Endometrial microvascular endothelial cells (primary cell): ENCODE results near the gene PCNX3. TPM values are rescaled to one million over a fixed set of nuclear protein-coding genes. Genes with fewer than 3 reads are reported as not detected.

ENCODE experiments used
- in situ Hi-C: cut with HindIII; loops from 2 replicates; pipeline ENCODE4 v1.10.0; 2017; ENCODE audit warnings: low sequenced_read_pairs, low pct_unique_long_range_greater_than_20kb; ENCODE audit errors: inconsistent ontology term
- total RNA-seq: library from RNA; depleted of rRNA; stranded (reverse); fragments of >200 nt; gene quantifications from one replicate; pipeline ENCODE4 v1.2.3, GENCODE V29; 2015; ENCODE audit errors: inconsistent ontology term

The PCNX3 gene
- total RNA-seq, 1 donor from 2014 or later: 44.9 TPM

DNA sequence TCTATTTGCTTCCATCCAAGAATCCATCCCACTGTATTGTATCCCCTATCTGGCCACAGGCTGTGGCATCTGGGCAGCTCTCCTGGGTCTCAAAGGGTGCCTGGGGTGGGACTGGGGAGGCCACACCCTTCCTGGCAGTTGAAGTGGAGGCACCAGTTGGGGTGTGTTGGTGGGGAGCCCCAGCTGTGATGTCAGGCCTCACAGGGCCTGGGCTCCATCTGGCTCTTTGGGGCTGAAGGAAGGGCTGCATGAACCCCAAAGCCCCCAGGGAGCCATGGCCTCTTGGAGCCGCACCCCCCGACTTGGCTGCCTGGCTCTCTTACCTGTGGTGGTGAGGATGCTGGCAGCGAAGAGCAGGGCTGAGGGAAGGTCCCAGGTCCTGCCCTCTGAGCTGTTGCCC, 20.4 kb upstream of the PCNX3 start:
- in situ Hi-C loops: no loop called here

DNA sequence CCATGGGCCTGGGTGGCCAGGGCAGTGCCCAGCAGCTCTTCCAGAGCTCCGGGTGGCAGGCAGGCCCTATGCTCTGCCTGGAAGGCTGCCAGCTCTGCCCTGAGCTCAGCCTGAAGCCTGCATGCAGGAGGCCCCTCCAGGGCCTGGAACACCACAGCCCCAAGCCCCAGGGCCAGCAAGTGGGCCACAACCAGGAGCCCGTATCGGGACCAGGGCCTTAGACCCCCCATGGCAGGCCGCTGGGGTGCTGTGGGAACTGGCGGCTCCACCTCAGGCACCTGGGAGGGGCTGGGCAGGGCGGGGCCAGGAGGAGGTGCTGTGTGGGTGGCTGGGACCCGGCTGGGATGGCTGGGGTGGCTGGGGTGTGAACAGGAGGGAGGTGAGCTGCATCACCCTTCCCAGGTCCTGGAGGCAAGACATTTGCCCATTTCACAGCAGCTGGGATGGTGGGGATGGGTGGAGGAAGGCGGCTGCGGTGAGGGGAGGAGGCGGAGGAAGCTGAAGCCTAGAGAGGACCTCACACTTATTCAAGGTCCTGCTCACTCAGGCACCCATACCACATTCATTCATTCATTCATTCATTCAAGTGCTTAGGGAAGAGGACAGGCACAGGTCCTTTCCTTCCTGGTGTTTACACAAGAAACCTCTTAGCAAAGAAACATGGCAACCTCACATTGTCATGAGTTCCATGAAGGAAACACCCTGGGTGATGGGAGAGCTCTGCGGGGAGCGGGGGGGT, 19.9 kb upstream of the PCNX3 start, which contains the start of gene KCNK7:
KCNK7 (minus strand) TSS at position 258 of the 739 bp plus-strand sequence; CDS start at position 230, 28 bp downstream.
- in situ Hi-C loops: no loop called here

DNA sequence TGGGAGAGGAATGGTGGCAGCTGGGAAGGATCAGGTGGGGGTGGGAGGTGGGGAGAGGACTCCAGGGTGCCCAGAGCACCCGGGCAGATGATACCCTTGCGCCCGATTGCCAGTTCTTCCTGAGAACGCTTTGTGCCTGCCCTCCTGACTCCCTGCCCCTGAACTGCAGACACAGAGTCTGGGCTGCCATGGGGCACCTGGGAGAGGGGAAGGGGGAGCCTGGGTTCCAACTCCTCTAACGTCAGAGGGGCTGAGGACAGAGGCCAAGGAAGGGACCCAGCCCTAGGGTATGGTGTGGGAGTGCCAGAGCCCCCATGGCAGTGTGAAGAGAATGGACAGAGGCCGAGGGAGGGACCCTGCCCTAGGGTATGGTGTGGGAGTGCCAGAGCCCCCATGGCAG, 19.1 kb upstream of the PCNX3 start:
- in situ Hi-C loops: no loop called here

DNA sequence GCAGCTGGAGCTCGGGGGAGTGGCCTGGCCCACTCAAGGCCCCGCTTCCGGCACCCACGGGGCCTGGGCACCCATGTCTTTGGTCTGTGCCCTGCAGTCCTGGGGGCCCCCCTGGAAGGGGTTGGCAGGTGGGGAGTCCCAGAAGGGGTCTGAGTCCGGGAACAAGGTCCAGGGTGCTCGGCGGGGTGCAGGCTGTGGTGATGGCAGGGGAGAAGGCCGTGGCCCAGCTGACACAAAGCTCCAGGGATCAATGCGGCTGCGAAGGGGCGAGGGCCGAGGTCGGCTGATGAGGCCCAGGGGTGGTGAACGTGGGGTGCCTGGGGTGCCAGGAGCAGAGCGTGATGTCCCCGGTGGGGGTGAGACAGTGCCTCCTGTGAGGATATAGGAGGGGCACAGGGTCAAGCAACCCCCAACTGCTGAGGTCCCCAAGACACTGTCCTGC, 17.3 kb upstream of the PCNX3 start:
- in situ Hi-C loops: no loop called here

DNA sequence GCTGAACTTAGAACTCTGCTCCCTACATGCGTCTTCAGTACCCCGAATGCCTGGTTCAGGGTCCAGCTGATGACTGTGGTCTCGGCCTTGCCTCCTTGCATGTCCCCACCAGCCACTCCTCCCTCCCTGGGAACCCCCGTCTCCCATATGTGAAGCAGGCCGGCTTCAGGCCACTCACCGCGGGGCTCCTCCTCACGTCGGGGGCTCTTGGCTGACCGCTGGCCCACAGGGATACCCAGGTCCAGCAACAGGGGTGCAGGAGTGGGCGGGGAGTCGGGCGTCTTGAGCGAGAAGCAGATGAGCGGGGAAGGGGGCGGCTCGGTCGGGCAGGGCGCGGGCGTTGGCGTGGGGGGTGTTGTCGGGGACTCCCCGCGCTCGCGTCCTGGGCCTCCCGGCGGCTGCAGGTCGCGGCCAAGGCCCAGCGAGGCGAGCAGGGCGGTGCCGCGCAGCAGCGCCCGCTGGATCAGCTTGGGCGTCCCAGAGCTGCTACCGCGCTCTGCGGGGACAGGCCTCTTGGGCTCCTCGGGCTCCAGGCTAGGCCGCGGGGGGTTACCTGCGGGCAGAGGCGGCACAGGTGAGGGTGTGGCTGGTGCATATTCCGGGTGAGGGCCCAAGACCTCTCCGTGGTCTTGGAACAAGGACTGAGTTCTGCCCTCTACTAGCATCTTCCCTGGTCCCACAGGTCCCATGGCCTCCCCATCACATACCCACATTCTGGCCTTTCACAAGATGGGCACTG, 16.2 kb upstream of the PCNX3 start:
- in situ Hi-C loops: no loop called here

DNA sequence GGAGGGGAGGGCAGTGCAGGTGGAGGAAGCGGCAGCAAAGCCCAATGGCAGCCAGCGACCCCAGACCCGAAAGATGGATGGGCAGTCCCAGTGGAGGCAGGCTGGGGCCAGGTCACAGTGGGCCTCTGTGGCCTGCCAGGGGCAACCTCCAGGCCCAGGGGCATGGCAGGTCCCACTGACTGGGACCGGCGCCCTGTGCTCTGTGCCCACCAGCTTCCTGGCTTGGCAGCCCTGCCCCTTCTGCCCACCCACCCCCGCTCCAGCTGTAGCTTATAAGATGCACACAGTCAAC, 15.7 kb upstream of the PCNX3 start:
- in situ Hi-C loops: no loop called here

DNA sequence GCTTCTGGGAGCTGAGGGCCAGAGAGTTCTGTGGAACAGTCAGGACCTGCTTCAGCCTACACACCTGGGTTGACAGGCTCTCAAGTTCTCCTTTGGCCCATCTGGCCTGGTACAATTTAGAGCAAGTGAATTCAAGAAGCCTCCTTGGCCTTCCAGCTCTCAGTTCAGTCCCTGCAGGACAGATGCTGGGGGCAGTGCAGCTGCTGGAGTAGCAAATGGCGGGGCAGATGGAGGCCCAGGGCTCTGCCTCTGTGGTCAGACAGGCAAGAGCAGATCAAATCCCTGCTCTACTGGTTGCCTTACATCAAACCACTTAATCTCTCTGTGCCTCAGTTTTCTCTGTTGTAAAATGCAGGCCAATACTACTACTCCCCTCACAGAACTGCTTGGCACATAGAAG, 11.3 kb upstream of the PCNX3 start:
- in situ Hi-C loops: no loop called here

DNA sequence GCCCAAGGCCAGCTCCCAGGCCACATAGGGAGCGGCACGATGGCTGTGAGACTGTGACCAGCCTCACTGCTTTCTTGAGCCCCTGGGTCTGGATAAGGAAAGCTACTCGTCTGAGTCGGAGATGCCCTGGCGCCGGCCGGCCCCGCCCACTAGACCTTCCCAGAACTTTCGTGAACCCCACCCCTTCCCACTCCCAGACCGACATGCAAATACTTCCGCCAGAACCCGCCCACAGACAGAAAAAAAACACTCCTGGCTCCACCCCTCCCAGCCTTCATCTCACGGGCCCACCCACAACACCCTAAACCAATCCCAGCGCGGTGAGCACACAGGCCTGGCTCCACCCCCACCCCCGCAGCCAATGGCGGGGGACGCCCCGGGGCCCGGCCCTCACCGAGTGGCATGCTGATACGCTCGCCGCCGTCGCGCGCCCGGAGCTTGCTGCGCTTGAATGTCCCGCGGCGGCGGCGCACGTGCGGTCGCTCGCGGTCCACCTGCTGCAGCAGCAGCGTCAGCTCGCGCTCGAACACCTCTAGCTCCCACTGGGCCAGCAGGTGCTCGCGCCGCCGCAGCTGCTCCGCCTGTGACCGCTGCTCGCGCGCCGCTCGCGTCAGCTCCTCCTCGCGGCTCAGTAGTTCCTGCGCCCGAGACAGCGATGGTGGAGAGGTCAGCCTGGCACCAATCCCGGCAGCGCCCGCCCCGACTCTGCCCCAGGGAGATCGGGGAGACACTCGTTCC, 8.5 kb upstream of the PCNX3 start:
- in situ Hi-C loops: no loop called here

DNA sequence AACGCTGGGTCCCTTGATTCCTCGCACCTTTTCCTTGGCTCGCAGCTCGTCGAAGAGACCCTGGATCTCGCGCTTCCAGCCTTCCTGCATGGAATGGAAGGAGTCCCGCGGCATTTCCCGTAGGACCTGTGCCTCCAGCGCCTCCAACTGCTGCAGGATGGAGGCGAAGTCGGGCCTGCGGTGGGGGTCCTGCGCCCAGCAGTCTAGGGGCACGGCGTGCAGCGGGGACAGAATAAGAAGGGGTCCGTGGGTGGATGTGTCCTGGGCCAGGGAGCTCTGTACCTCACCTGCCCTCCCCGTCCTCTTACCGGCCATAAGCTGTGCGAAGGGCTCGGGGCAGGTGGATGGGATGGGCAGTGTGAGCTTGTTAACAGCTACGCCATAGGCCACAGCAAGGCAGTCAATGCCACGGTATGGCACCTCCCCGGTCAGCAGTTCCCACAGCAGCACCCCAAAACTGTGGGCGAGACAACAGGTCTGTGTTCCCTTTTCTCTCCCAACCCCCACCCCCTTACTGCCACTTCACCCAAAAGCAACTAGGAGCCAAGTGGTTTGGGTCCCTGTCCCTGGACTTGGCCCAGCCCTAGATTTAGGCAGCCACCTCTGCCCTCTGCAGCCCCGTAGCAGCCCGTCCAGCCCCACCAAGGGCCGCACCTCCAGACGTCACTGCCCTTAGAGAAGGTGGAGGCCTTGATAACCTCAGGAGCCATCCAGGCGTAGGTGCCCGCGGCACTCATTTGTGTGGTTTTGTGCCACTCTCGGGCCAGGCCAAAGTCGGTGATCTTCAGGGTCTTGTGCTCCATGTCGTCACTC, 7.8 kb upstream of the PCNX3 start:
- in situ Hi-C loops: no loop called here

DNA sequence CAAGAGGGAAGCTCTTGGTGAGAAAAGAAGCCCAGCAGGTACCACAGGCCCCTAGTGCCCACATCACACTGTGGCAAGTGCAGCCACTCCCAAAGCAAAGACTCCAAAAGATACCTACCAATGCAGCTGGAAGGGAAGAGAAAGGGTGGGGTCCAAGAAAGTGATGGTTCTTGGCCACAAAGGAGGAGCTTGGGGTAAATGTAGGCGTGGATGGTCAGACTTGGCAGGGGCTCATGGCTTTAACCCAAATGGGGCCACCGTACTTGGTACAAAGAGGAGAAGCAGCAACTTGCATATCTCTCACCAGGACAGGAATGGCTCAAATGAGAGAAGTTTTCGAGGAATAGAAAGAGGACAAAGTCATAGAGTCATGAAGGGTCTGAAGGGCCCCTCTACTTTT, 6.3 kb upstream of the PCNX3 start:
- in situ Hi-C loops: no loop called here

DNA sequence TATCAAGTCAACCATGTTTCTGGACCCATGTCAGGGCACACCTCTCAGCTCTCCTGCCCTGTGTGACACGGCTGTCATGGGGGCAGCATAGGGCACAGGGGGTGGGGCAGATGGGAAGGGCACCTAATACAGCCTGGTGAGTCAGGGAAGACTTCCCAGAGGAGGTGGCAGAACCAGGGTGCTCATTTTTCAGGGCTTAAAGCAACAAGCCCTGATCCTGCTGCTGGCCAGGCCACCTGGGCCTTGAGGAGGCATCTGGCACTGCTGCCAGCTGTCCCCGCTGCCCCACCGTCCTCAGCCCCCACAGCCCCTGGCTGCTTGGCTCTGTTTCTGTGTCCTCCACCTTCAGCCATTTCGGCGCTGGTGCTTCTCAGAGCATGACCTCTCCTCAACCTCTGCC, 5.9 kb upstream of the PCNX3 start:
- in situ Hi-C loops: no loop called here

DNA sequence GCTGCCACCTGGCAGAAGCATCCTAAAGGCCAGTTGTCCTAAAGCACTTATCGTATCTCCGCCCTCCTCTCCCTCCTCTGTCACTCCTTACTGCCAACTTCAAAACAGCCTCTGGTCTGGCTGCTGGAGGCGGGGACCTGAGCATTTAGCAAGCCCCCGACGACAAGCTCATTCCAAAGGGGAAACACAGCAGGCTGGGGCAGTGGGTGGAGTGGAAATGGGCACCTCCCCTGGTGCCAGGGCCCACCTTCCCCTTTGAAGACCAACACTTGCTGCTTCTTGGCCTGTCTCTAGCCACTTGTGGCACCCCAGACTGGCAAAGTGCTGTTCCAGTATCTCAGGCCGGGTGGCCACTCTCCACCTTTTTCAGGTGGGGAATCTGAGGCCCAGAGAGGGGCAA, 5.2 kb upstream of the PCNX3 start:
- in situ Hi-C loops: no loop called here

DNA sequence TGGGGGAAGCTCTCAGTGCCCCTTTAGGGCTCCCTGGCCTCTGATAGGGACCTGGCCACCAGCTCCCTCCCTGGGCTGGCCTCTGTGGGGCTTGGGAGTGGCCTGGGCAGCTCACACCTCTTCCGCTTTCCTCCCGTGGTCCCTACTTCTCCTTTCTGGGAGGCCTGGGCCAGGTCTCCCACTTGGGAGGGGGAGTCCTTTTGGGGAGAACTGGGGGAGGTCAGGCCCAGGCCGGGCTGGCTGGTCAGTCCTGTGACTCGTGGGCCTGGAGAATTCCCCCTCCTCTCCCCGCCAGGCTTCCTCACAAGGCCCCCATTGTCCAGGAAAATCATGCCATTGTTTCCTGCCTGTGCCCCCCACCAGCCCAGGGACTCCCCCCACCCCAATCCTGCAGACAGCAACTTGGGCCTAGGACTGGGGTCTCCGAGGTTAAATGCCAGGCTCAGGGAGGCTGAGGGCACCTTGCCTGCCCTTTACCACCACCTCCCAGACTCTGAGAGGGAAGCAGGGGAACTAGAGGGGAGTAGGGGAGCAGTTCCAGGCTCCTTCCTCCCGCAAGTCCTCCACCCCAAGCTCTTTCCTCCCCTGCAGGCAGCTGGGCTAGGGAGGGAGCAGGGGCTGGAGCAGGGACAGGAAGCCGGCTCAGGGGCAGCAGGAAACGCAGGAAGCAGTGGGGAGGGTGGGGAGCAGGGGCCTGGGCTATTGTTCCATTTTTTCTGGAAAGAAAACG, 4.4 kb upstream of the PCNX3 start:
- in situ Hi-C loops: no loop called here

DNA sequence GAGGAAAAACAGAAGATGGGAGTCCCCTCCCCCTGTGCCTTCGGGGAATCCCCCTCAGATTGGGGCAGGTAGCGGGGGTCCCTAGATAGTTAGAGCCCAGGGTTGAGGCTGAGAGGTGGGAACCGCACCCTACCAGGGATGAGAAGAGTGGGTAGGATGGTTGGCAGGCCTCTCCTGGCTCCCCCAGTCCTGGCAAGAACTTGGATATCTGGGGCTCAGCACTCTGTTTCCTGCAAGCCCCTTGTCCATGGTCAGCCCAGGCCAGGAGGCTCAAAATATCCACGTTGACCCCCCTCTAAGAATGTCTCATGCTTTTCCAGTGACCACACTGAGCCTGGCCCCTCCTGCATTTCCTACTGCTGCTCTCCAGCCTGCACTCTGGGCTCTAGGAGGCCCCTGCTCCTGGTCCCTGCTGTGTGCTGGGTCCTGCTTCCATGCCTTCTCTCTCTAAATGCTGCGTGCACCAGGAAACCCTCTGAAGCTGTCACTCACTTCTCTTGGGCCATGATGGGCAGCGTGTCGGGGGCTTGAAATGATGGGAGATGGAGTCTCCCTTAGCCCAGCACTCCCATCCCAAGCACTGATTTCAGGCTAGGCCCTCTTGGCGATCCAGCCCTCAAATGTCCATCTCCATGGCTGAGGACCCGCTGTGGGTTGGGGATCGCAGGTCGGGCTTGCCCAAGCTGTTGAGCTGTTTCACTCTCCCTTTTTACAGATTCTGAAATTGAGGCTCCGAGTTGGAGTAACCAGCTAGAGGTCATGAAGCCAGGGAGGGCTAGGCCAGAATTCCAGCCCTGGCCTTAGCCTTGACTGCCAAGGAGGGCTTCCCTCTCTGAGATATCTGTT, 3.6 kb upstream of the PCNX3 start:
- in situ Hi-C loops: no loop called here

DNA sequence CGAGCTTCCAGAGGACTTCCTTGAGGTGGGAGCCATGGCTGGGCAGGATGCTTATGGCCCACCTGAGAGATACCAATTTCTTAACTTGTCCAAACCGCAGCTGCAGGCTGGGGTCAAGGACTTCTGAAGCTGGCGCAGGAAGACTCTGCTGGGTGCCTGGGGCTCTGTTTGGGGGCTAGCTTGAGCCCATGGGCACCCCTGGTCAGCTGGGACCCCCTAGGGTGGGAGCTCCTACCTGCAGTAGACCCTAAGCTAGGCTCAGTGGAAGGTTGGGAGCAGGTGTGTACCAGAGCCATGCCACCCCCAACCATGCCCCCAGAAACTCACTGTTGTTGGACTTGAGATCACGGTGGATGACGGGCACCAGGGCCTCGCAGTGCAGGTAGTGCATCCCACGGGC, 2.9 kb upstream of the PCNX3 start:
- in situ Hi-C loops: no loop called here

DNA sequence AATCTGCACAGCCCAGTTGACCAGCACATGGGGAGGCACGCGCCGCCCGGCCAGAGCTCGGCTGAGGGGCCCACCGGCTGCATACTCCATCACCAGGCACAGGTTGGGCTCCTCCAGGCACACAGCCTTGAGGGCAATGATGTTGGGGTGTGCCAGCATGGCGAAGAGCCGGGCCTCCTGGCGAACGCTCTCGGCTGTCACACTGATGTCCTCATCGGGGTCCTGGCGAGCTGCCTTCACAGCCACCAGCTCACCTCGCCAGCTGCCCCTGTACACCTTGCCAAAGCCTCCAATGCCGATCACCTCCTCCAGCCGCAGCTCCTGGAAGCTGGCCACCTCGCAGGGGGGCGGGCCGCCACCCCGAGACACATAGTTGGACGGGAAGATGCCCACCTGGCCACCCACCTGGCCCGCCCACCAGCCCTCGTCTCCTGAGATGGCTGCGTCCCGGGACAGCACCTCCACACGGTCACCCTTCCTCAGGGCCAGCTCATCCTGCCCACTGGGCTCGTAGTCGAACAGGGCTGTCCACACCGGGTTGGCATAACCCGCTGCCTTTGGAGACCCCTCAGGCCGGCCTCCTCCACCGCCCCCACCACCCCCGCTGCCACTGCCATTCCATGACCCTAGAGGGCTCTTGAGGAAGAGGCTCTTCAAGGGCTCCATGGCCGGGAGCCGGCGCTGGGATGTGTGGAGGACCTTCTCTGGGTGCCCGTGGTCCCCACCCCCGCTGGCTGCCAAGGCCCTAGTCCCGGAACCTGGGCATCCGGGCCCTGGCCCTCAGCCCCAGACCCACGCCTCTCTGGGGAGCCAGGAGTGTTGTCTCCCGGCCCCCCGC, 2.3 kb upstream of the PCNX3 start:
- in situ Hi-C loops: no loop called here
